SU-DHL-6 (cell line): ENCODE measurements around the gene PTPRJ.

Experiments
- H2AFZ ChIP-seq: fragments of 200-600 bp; sonication (generic); 2 replicates; pipeline ENCODE4 v1.6.1; 2014; ENCODE audit warnings: low read depth, mild to moderate bottlenecking, moderate library complexity, mixed read lengths, antibody characterized with exemption, low read length; ENCODE audit not compliant: severe bottlenecking
- H3F3A ChIP-seq: fragments of 200-600 bp; shearing (Covaris generic); 2 replicates; pipeline ENCODE4 v1.6.0; 2016; ENCODE audit warnings: antibody characterized with exemption, mild to moderate bottlenecking; ENCODE audit not compliant: insufficient read depth
- H3K27ac ChIP-seq: fragments of 200-600 bp; sonication (generic); 2 replicates; pipeline ENCODE4 v1.5.1; 2016; ENCODE audit warnings: low read depth, mild to moderate bottlenecking, low read length, moderate library complexity, mixed read lengths
- H3K27me3 ChIP-seq: fragments of 200-600 bp; sonication (generic), shearing (Covaris generic); 2 replicates; pipeline ENCODE4 v1.6.0; 2014; ENCODE audit warnings: mild to moderate bottlenecking, low read length
- H3K36me3 ChIP-seq: fragments of 200-600 bp; sonication (generic); 2 replicates; pipeline ENCODE4 v1.6.1; 2014; ENCODE audit warnings: mild to moderate bottlenecking, low read length, mixed read lengths
- H3K4me2 ChIP-seq: fragments of 300-600, 200-600 bp; shearing (Covaris generic), sonication (generic); 2 replicates; pipeline ENCODE4 v1.6.0; 2014; ENCODE audit warnings: low read length, low read depth, mild to moderate bottlenecking; ENCODE audit not compliant: poor library complexity, severe bottlenecking
- H3K4me3 ChIP-seq: fragments of 200-600 bp; sonication (generic); 2 replicates; pipeline ENCODE4 v1.5.1; 2014; ENCODE audit warnings: antibody characterized with exemption, low read length, mild to moderate bottlenecking, mixed read lengths; ENCODE audit not compliant: insufficient read depth, poor library complexity, severe bottlenecking
- H3K79me2 ChIP-seq: fragments of 200-600 bp; sonication (generic); 2 replicates; pipeline ENCODE4 v1.6.1; 2014; ENCODE audit warnings: mild to moderate bottlenecking, low read length, moderate library complexity; ENCODE audit not compliant: insufficient read depth
- H3K9ac ChIP-seq: fragments of 200-600 bp; sonication (generic); 2 replicates; pipeline ENCODE4 v1.7.0; 2014; ENCODE audit warnings: mild to moderate bottlenecking, low read length
- H3K9me2 ChIP-seq: fragments of 200-600 bp; sonication (generic); replicated peaks from 2 replicates; pipeline ENCODE4 v1.6.1; 2014; ENCODE audit warnings: low read length; ENCODE audit not compliant: insufficient read depth
- H3K9me3 ChIP-seq: fragments of 200-600 bp; sonication (generic); 2 replicates; pipeline ENCODE4 v1.6.1; 2014; ENCODE audit warnings: low read length, mixed read lengths; ENCODE audit not compliant: insufficient read depth
- H4K20me1 ChIP-seq: fragments of 200-600 bp; sonication (generic); 2 replicates; pipeline ENCODE4 v1.6.1; 2014; ENCODE audit warnings: low read depth, mild to moderate bottlenecking, antibody characterized with exemption, low read length, moderate library complexity, mixed read lengths
- EZH2phosphoT487 ChIP-seq: fragments of 200-600 bp; sonication (generic), shearing (Covaris generic); conservative IDR thresholded peaks from 2 replicates; pipeline ENCODE4 v1.6.1; 2018; ENCODE audit warnings: mild to moderate bottlenecking, antibody characterized with exemption, low read length, moderate library complexity, mixed read lengths
- TF ChIP-seq, protein P1 (sequence below): fragments of 200-600 bp; sonication (generic); IDR thresholded peaks from one replicate; pipeline ENCODE4 v1.5.1; 2017; ENCODE audit warnings: antibody characterized with exemption, mild to moderate bottlenecking, low read length, moderate library complexity; ENCODE audit not compliant: insufficient read depth, poor library complexity, severe bottlenecking

The PTPRJ gene

DNA sequence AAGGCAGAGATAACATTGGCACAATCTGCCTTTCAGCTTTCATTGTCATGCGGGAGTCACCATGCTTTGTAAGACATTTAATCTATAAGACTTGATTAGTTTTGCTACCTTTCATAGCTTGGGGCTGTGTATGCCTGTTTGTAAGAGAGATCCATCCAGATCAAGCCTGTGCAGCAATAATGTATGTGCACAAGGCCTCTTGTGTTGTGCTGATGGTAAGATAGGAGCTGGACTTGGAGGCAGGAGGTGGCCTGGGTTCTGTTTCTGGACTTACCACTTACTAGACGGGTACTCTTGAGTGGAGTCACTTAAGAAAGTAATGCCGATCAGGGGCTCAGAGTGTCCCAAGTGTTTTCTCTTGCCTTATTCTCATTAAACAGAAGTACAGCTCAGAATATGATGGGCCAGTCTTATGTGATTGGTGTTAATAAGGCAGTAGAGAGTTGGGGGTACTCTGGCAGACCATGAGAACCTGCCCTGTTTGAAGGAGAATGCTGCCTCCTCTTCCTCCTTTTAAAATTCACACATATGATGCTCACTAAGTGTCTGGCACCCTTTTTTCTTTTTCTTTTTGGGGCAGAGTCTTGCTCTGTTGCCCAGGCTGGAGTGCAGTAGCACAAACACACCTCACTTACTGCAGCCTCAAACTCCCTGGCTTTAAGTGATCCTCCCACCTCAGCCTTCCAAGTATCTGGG lies 30.9 kb downstream of the PTPRJ start:
- Histone ChIP-seq H3K4me2 (no peak overlapping the region), H3K36me3 (no peaks in the 10 kb centered on the region), H3K27ac (no peak overlapping the region), H3K4me3 (no peak overlapping the region), H3K79me2 (no peaks in the 10 kb centered on the region), H3K9me3 (no peaks in the 10 kb centered on the region), H3K9me2 (no peaks in the 10 kb centered on the region), H4K20me1 (no peaks in the 10 kb centered on the region), H2AFZ (no peak overlapping the region), H3K9ac (no peak overlapping the region), H3F3A (no peaks in the 10 kb centered on the region), H3K27me3 (no peaks in the 10 kb centered on the region)
- no peak for TF ChIP-seq EZH2phosphoT487
- TF ChIP-seq, protein P1, sequence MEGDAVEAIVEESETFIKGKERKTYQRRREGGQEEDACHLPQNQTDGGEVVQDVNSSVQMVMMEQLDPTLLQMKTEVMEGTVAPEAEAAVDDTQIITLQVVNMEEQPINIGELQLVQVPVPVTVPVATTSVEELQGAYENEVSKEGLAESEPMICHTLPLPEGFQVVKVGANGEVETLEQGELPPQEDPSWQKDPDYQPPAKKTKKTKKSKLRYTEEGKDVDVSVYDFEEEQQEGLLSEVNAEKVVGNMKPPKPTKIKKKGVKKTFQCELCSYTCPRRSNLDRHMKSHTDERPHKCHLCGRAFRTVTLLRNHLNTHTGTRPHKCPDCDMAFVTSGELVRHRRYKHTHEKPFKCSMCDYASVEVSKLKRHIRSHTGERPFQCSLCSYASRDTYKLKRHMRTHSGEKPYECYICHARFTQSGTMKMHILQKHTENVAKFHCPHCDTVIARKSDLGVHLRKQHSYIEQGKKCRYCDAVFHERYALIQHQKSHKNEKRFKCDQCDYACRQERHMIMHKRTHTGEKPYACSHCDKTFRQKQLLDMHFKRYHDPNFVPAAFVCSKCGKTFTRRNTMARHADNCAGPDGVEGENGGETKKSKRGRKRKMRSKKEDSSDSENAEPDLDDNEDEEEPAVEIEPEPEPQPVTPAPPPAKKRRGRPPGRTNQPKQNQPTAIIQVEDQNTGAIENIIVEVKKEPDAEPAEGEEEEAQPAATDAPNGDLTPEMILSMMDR: no peak

DNA sequence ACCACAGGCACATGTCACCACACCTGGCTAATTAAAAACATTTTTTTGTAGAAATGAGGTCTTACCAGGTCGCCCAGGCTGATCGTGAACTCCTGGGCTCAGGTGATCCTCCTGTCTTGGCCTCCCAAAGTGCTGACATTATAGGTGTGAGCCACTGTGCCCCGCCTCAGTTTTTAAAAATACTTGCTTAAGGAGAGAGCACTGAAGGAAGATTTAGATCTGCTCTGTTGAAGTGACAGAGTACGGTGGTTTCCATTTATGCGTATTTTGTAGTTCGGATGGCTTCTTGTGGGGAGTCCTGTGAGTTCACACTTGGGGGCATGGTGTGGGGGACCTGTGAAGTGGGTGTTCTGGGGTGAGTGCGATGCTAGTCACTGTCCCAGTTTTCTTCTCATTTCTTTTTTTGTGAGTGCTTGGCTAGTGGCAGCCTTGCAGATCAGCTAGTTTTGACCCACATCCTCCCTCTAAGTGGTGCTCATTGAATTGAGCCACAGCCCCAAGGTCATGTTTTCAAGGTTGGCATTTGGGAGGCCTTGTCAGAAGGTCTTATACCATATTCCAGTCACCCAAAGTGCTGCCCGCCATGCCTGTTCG lies 31.5 kb downstream of the PTPRJ start:
- no peak overlapping the region for H2AFZ ChIP-seq
- H3K4me3 ChIP-seq: no peak overlapping the region
- H3F3A ChIP-seq: no peaks in the 10 kb centered on the region
- no peaks in the 10 kb centered on the region for H3K36me3 ChIP-seq
- H3K79me2 ChIP-seq: no peaks in the 10 kb centered on the region
- no peak overlapping the region for H3K9ac ChIP-seq
- H3K27ac ChIP-seq: no peak overlapping the region
- H4K20me1 ChIP-seq: no peaks in the 10 kb centered on the region
- no peaks in the 10 kb centered on the region for H3K9me2 ChIP-seq
- H3K9me3 ChIP-seq: no peaks in the 10 kb centered on the region
- no peak overlapping the region for H3K4me2 ChIP-seq
- H3K27me3 ChIP-seq: no peaks in the 10 kb centered on the region
- TF ChIP-seq EZH2phosphoT487: no peak
- TF ChIP-seq, protein P1: no peak

DNA sequence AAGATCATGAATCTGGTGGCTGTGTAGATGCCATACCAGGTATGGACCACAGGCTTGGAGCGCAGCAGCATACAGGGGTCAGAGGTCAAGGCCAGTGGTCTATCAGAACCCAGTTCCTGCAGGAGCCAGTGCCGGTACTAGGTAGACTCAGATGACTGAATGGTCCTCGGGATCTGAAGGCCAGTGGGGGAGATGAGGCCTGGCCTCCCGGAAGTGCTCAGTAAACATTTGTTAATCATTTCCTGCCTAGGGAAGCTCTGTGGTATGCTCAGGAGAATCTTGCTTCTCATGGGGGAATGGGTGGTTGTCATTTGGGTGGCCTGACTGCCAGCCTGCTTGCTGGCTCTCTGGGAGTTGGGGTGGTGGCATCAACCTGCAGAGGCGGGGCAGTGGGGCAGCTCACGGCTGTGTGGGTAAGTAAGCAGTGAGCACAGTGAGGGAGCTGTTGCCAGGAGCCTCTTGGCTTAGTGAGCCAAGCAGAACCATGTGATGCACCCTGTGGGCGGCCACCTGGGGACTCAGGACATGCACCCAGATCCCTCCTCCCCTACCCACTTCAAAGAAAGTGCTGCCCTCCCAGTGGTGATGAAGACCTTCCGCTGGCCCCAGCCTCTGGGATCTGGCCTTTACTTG lies 33.0 kb downstream of the PTPRJ start:
- H3K27me3 ChIP-seq: no peaks in the 10 kb centered on the region
- TF ChIP-seq EZH2phosphoT487: no peak
- TF ChIP-seq, protein P1: no peak
- no peak overlapping the region for H3K27ac ChIP-seq
- H3K79me2 ChIP-seq: no peaks in the 10 kb centered on the region
- H3F3A ChIP-seq: no peaks in the 10 kb centered on the region
- H3K36me3 ChIP-seq: no peaks in the 10 kb centered on the region
- H3K9me2 ChIP-seq: no peaks in the 10 kb centered on the region
- peak overlapping the region; percentile 20 for H2AFZ ChIP-seq
- no peaks in the 10 kb centered on the region for H3K9me3 ChIP-seq
- no peak overlapping the region for H3K9ac ChIP-seq
- H3K4me2 ChIP-seq: no peak overlapping the region
- no peaks in the 10 kb centered on the region for H4K20me1 ChIP-seq
- no peak overlapping the region for H3K4me3 ChIP-seq
